Transverse colon (tissue), 4 donors: ENCODE results near the gene FLT4. TPM values are rescaled to one million over a fixed set of nuclear protein-coding genes. Genes with fewer than 3 reads are reported as not detected.

Experiments used
- DNase-seq: peaks from one replicate; pipeline ENCODE4 v3.0.0-alpha.2; 2019
- H3K27ac ChIP-seq, 4 donors: fragments of 200-600 bp; sonication (generic); 2 replicates each; pipeline ENCODE4 v1.5.1; 2016 to 2018; ENCODE audit warnings: inconsistent platforms in 4 of 4
- H3K27me3 ChIP-seq: fragments of 200-600 bp; sonication (generic); 2 replicates; pipeline ENCODE4 v1.5.1; 2017; ENCODE audit warnings: inconsistent platforms
- H3K36me3 ChIP-seq, 4 donors: fragments of 200-600 bp; sonication (generic); 2 replicates each; pipeline ENCODE4 v1.5.1; 2017 to 2019; ENCODE audit warnings: inconsistent platforms in 4 of 4
- H3K4me1 ChIP-seq, 4 donors: fragments of 200-600 bp; sonication (generic); 2 replicates each; pipeline ENCODE4 v1.5.1; 2017 to 2020; ENCODE audit warnings: inconsistent platforms in 4 of 4
- H3K4me3 ChIP-seq, 4 donors: fragments of 200-600 bp; sonication (generic); 1 replicate in 1 of 4; 2 replicates in 3 of 4; pipeline versions ENCODE4 v1.5.1 to v1.6.1; 2017 to 2019; ENCODE audit warnings: inconsistent platforms in 4 of 4
- H3K9me3 ChIP-seq, 2 donors: fragments of 200-600 bp; sonication (generic); 2 replicates each; pipeline ENCODE4 v1.5.1; 2017 to 2019; ENCODE audit warnings: inconsistent platforms in 2 of 2
- EP300 ChIP-seq: sonication (generic); formaldehyde crosslinking; IDR thresholded peaks from one replicate; pipeline ENCODE4 v1.6.1; 2017; ENCODE audit warnings: antibody characterized with exemption, low read depth
- POLR2A ChIP-seq: fragments of 450-650 bp; IDR thresholded peaks from one replicate; pipeline ENCODE4 v1.6.1; 2016; ENCODE audit warnings: antibody characterized with exemption, mild to moderate bottlenecking, moderate library complexity
- POLR2AphosphoS5 ChIP-seq, 3 donors: sonication (generic); formaldehyde crosslinking; IDR thresholded peaks; one replicate each; pipeline ENCODE4 v1.6.1; 2016; ENCODE audit warnings: antibody characterized with exemption in 3 of 3
- WGBS, 2 donors: methylation state at CpG; one replicate each; pipeline ENCODE4 v1.1.5; 2018; ENCODE audit warnings: low coverage in 1 of 2; 5-methylcytosine and 5-hydroxymethylcytosine counted together
- in situ Hi-C, 4 donors: fragments of 200-750 bp; cut with MboI; loops; one replicate each; pipeline versions ENCODE4 v1.15.0 to v1.15.1; 2017; ENCODE audit warnings: low sequenced_read_pairs in 3 of 4, low pct_ligation_motif_present in 1 of 4, low pct_unique_long_range_greater_than_20kb in 1 of 4
- intact Hi-C: fragments of 100-400 bp; cut with DNase I; formaldehyde crosslinking; loops from one replicate; pipeline ENCODE4 v1.15.1; 2023; ENCODE audit warnings: low total_unique reads
- total RNA-seq, 4 donors: library from RNA; depleted of rRNA; stranded (reverse); fragments of >200 nt; gene quantifications; one replicate each; pipeline ENCODE4 v1.1.0, GENCODE V29; 2016
- TF ChIP-seq, protein P1 (sequence below), 5 experiments: fragments of 200-600 bp in 3 of 5; fragments of 450-650 bp in 2 of 5; sonication (generic) in 3 of 5; IDR thresholded peaks; 1 replicate in 2 of 5; 2 replicates in 3 of 5; pipeline ENCODE4 v1.5.1; 2016 to 2017; ENCODE audit warnings: antibody characterized with exemption in 5 of 5, inconsistent platforms in 3 of 5, mild to moderate bottlenecking in 2 of 5, moderate library complexity in 1 of 5

FLT4 gene
- total RNA-seq, 4 donors from 2014 or later: 1.8 to 16.1 (median 4.0) TPM

DNA sequence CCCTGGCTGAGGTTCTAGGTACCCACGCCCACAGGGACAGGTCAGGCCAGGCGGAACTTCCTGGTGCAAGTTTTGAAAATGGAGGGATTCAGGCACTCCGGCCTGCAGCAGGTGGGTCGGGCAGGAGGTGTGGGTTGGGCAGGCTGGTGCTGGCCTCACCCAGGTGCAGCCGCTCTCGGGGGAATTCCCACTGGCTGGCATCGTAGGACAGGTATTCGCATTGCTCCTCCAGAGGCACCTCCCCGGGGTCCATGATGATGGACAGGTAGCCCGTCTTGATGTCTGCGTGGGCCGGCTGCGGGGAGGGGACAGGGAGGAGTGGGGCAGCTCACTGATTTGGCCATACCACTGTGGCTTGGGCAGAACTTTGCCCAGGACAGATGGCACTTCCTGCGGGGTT is 29.4 kb downstream of the FLT4 start:
- H3K4me1 ChIP-seq: peaks cover 0 to 4% (median 2%) of the 10 kb centered on the region in 4 donors
- in situ Hi-C loops (no loop called here), intact Hi-C loops (no loop called here)
- TF ChIP-seq POLR2A: no peak
- no peak for TF ChIP-seq EP300
- TF ChIP-seq, protein P1, sequence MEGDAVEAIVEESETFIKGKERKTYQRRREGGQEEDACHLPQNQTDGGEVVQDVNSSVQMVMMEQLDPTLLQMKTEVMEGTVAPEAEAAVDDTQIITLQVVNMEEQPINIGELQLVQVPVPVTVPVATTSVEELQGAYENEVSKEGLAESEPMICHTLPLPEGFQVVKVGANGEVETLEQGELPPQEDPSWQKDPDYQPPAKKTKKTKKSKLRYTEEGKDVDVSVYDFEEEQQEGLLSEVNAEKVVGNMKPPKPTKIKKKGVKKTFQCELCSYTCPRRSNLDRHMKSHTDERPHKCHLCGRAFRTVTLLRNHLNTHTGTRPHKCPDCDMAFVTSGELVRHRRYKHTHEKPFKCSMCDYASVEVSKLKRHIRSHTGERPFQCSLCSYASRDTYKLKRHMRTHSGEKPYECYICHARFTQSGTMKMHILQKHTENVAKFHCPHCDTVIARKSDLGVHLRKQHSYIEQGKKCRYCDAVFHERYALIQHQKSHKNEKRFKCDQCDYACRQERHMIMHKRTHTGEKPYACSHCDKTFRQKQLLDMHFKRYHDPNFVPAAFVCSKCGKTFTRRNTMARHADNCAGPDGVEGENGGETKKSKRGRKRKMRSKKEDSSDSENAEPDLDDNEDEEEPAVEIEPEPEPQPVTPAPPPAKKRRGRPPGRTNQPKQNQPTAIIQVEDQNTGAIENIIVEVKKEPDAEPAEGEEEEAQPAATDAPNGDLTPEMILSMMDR (IDR thresholded peaks at IDR 0.05): no peak
- TF ChIP-seq POLR2AphosphoS5 (IDR thresholded peaks at IDR 0.05): no peak
- no peak for DNase-seq
- H3K9me3 ChIP-seq: no peaks in the 10 kb centered on the region
- H3K36me3 ChIP-seq: no peaks in the 10 kb centered on the region
- peaks cover 21% of the 10 kb centered on the region for H3K27me3 ChIP-seq
- 65% methylated on average over 8 of the region's 14 CpGs; no CpG with 5 or more reads in 1 of the 2 donors for WGBS, 2 donors
- no peak overlapping the region for H3K27ac ChIP-seq
- H3K4me3 ChIP-seq: no peak overlapping the region

DNA sequence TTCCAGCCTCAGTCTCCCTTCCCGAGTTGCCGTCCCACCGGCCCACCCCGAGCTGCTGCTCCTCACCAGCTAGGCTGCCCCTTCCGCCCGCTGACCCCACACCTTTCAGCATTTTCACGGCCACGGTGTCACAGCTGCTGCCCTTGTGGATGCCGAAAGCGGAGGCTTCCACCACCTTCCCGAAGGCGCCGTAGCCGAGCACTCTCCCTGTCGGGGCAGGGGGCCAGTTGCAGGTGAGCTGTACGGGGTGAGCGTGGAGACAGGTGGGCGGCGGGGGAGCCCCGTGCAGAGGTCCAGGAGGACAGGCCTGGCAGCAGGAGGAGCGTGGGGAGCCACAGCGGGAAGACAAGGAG is 29.9 kb downstream of the FLT4 start:
- Histone ChIP-seq H3K36me3 (no peaks in the 10 kb centered on the region), H3K27ac (no peak overlapping the region), H3K4me1 (peaks cover 0 to 4% (median 2%) of the 10 kb centered on the region in 4 donors), H3K4me3 (no peak overlapping the region), H3K27me3 (peaks cover 21% of the 10 kb centered on the region), H3K9me3 (no peaks in the 10 kb centered on the region)
- TF ChIP-seq POLR2AphosphoS5 (IDR thresholded peaks at IDR 0.05) (no peak), POLR2A (no peak), EP300 (no peak)
- TF ChIP-seq, protein P1 (IDR thresholded peaks at IDR 0.05): no peak
- in situ Hi-C loops: no loop called here
- no peak for DNase-seq
- 85% methylated on average over 22 of the region's 22 CpGs; no CpG with 5 or more reads in 1 of the 2 donors for WGBS, 2 donors
- intact Hi-C loops: no loop called here

DNA sequence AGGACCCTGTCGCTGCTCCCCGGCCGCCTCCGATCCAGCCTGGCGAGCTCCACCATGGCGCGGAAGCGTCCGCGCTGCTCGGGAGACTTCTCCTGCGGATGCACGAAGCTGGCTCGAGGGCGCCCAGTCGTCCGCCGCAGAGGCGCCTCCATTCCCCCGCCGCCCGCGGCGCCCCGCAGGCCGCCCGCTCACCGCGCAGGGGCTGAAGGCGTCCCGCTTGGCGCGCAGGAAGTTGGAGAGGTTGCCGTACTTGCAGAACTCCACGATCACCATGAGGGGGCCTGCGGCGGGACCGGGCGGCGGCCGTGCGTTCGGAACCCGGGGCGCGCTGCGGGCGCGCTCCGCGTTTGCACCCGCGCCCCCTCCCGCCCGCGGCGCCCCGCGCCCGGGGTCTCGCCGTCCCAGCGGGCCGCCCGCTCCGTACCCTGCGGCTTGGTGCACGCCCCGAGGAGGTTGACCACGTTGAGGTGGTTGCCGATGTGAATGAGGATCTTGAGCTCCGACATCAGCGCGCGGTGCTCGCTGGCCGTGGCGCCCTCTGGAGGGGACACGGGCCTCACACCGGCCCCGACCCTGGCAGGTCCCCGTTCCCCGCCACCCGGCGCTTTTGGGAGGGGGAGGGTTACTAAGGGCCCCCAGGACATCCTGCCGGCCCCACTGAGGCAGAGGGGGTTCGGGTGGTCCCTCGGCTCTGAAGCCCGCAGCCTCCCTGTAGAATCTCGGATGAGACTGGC is 30.4 kb downstream of the FLT4 start:
- intact Hi-C loops (no loop called here), in situ Hi-C loops (no loop called here)
- H3K4me3 ChIP-seq: peak overlapping the region in 2 of 4 donors; percentile 27 to 36
- peaks cover 21% of the 10 kb centered on the region for H3K27me3 ChIP-seq
- peaks cover 0 to 4% (median 2%) of the 10 kb centered on the region in 4 donors for H3K4me1 ChIP-seq
- 22% methylated on average over 77 of the region's 90 CpGs; no CpG with 5 or more reads in 1 of the 2 donors for WGBS, 2 donors
- H3K9me3 ChIP-seq: no peaks in the 10 kb centered on the region
- no peak overlapping the region for H3K27ac ChIP-seq
- no peaks in the 10 kb centered on the region for H3K36me3 ChIP-seq
- no peak for DNase-seq
- TF ChIP-seq EP300: no peak

DNA sequence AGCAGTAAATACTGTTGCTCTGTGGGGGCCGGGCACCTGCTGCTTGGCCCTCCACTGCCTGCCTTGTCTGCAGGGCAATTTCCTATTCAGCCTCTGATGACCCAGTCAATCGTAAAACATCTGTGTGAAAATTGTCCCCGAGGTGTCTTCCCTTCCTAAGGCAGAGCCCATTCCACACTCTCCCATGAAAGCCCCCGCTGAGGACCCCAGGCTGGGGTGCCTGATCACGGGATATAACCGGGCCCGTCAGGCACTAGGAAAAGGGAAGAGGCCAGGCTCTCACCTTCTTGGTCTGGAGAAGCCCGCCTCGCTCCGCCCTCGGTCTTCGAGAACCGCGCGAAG is 30.9 kb downstream of the FLT4 start:
- in situ Hi-C loops (no loop called here), intact Hi-C loops (no loop called here)
- 18 to 20% methylated on average over 2 to 9 of the region's 15 CpGs for WGBS, 2 donors
- Histone ChIP-seq H3K9me3 (no peaks in the 10 kb centered on the region), H3K27me3 (peaks cover 21% of the 10 kb centered on the region), H3K4me1 (peaks cover 0 to 4% (median 2%) of the 10 kb centered on the region in 4 donors), H3K36me3 (no peaks in the 10 kb centered on the region), H3K27ac (no peak overlapping the region), H3K4me3 (peak overlapping the region in 1 of 4 donors; percentile 36)
- TF ChIP-seq EP300 (no peak), POLR2AphosphoS5 (IDR thresholded peaks at IDR 0.05) (no peak), POLR2A (no peak)
- TF ChIP-seq, protein P1 (IDR thresholded peaks at IDR 0.05): no peak
- DNase-seq: no peak

DNA sequence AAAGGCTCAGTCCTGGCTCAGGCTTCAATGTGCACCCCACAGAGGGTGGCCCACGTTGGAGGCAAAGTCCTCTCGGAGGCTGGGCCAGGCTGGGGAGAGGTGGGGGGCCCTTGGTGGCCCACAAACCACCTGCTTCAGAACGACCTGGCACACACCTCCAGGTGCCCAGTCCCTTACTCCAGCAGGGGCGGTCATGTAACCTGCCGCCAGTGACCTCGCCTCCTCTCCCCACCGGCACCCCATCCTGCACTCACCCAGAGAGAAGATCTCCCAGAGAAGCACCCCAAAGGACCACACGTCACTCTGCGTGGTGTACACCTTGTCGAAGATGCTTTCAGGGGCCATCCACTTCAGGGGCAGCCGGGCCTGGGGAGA is 35.6 kb downstream of the FLT4 start:
- no peak overlapping the region for H3K4me3 ChIP-seq

More for the DNA sequence above, 35.6 kb downstream of the FLT4 start:
- intact Hi-C loops (no loop called here), in situ Hi-C loops (no loop called here)
- Histone ChIP-seq H3K27ac (no peak overlapping the region), H3K4me1 (peaks cover 0 to 4% (median 2%) of the 10 kb centered on the region in 4 donors), H3K27me3 (peaks cover 6% of the 10 kb centered on the region), H3K36me3 (no peaks in the 10 kb centered on the region), H3K9me3 (no peaks in the 10 kb centered on the region)
- TF ChIP-seq, protein P1 (IDR thresholded peaks at IDR 0.05): no peak
- TF ChIP-seq POLR2A: no peak
- no peak for TF ChIP-seq POLR2AphosphoS5 (IDR thresholded peaks at IDR 0.05)
- no peak for TF ChIP-seq EP300
- WGBS, 2 donors: 88% methylated on average over 8 of the region's 11 CpGs; no CpG with 5 or more reads in 1 of the 2 donors
- no peak for DNase-seq
